Neural crest cell (in vitro differentiated cells): Measurements from ENCODE around the gene PAXIP1. TPM values are rescaled to one million over a fixed set of nuclear protein-coding genes. Genes with fewer than 3 reads are reported as not detected.

ENCODE experiments used
- DNase-seq: peaks from one replicate; pipeline ENCODE4 v3.0.0; 2021; ENCODE audit warnings: low read depth, mixed read lengths, low spot score
- H3K27ac Mint-ChIP-seq: one replicate; pipeline ENCODE4 v1.8.0; 2021; ENCODE audit warnings: mild to moderate bottlenecking, mixed read lengths; ENCODE audit not compliant: unreplicated experiment
- H3K27me3 Mint-ChIP-seq: 2 replicates; pipeline ENCODE4 v1.8.0; 2021; ENCODE audit warnings: low read depth, mild to moderate bottlenecking, mixed read lengths
- H3K36me3 Mint-ChIP-seq: 2 replicates; pipeline ENCODE4 v1.8.0; 2021; ENCODE audit warnings: low read depth, mild to moderate bottlenecking, mixed read lengths
- H3K4me1 Mint-ChIP-seq: 2 replicates; pipeline ENCODE4 v1.8.0; 2021; ENCODE audit warnings: mixed read lengths
- H3K4me3 Mint-ChIP-seq: one replicate; pipeline ENCODE4 v1.8.0; 2021; ENCODE audit warnings: mild to moderate bottlenecking, mixed read lengths
- H3K9me3 Mint-ChIP-seq: 2 replicates; pipeline ENCODE4 v1.8.0; 2021; ENCODE audit warnings: mixed read lengths
- CTCF ChIP-seq: fragments of 200-600 bp; sonication (generic); conservative IDR thresholded peaks from 2 replicates; pipeline ENCODE4 v1.5.0; 2021; ENCODE audit warnings: antibody characterized with exemption, mild to moderate bottlenecking
- total RNA-seq: library from RNA; stranded (reverse); gene quantifications from 2 replicates; pipeline ENCODE4 v1.2.1, GENCODE V29; 2021

The PAXIP1 gene
- total RNA-seq, 1 donor from 2014 or later = 32.1 TPM

- Mint-ChIP-seq H3K4me3 (no peak overlapping the region), H3K27ac (no peak overlapping the region), H3K36me3 (peaks cover 3% of the 10 kb centered on the region), H3K27me3 (peaks cover 15% of the 10 kb centered on the region), H3K9me3 (no peaks in the 10 kb centered on the region), H3K4me1 (no peaks in the 10 kb centered on the region)
- no peak for TF ChIP-seq CTCF
- no peak for DNase-seq
Measured at GRCh38 chr7:154911411-154911810, 91.5 kb downstream of the PAXIP1 start.

GRCh38 chr7:154910977-154911376 is 91.9 kb downstream of the PAXIP1 start:
- H3K27me3 Mint-ChIP-seq = peaks cover 15% of the 10 kb centered on the region
- no peaks in the 10 kb centered on the region for H3K4me1 Mint-ChIP-seq
- H3K27ac Mint-ChIP-seq = no peak overlapping the region
- no peak for DNase-seq
- no peak overlapping the region for H3K4me3 Mint-ChIP-seq
- no peak for TF ChIP-seq CTCF
- H3K9me3 Mint-ChIP-seq = no peaks in the 10 kb centered on the region
- H3K36me3 Mint-ChIP-seq = peaks cover 3% of the 10 kb centered on the region

- Mint-ChIP-seq H3K27me3 (peaks cover 15% of the 10 kb centered on the region), H3K4me3 (no peak overlapping the region), H3K27ac (no peak overlapping the region), H3K9me3 (no peaks in the 10 kb centered on the region), H3K36me3 (peaks cover 3% of the 10 kb centered on the region), H3K4me1 (no peaks in the 10 kb centered on the region)
- TF ChIP-seq CTCF = no peak
- no peak for DNase-seq
Measured at GRCh38 chr7:154910125-154910524, 92.8 kb downstream of the PAXIP1 start.

DNA sequence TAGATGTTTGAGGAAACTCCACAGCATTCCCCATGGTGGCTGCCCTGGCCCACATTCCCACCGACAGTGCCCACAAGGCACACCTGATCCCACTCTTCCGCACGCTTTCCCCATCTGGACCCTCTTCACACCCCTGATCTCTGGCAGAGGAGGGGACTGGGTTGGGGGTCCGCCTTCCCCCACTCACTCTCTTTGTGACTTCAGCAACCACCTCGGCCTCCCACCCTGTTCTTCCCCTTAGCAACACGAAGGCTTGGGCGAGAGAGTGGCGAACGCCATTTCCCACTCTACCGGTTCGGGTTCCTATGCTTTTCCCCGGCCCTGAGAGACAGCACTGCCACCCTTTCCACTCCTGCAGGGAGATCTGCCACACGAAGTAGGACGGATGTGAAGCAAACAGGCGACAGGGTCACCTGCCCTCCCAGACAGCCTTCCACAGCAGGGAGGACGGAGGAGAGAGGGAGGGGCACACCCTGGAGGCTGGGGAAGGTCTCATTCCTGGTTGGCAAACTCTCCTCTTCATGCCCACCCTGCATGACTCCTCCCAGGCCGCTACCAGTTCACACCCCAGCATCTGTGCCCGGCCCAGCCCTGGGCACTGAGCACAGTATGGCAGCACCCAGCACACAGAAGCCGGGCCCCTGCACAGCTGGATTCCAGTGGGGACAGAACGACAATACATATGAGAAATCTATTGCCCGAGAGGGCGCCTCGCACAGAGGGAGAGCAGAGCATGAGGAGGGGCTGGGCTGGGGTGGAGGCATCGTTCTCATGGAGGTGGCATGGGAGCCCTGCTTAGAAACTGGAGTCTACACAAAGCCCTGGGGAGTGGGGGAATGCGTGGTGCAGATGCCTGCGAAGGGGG is 93.5 kb downstream of the PAXIP1 start:
- Mint-ChIP-seq H3K27ac (no peak overlapping the region), H3K9me3 (no peaks in the 10 kb centered on the region), H3K4me1 (no peaks in the 10 kb centered on the region), H3K4me3 (no peak overlapping the region), H3K36me3 (peaks cover 3% of the 10 kb centered on the region), H3K27me3 (peaks cover 12% of the 10 kb centered on the region)
- TF ChIP-seq CTCF = no peak
- DNase-seq = no peak

DNA sequence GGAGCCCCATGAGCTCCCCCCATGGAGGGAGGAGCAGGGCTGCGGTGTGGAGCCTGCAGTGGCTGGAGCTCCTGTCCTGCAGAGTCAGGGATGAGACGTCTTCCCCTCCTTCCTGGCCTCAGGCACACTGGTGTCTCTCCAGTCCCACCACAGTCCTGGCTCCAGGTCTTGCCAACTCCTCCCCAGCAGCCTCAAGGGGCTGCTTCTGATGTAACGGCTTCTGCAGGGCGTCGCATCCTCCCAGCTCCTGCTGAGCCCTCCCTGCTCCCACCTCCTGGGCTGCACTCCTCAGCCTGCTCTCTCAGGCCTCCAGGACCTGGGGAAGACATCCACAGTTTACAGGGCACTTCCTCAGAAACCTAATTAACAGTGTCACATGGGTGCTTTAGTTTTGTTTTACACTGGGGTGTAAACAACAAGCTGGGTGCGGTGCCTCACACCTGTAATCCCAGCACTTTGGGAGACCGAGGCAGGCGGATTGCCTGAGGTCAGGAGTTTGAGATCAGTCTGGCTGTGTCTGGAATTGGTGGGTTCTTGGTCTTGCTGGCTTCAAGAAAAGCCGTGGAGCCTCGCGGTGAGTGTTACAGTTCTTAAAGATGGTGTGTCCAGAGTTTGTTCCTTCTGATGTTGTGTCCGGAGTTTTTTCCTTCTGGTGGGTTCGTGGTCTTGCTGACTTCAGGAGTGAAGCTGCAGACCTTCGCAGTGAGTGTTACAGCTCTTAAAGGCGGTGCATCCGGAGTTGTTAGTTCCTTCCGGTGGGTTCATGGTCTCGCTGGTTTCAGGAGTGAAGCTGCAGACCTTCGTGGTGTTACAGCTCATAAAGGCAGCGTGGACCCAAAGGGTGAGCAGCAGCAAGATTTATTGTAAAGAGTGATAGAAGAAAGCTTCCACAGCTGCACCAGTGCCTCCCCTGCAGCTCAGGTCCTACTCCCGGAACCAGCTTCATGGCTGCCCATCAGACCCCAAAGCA is 95.0 kb downstream of the PAXIP1 start:
- no peaks in the 10 kb centered on the region for H3K9me3 Mint-ChIP-seq

More for the DNA sequence above, 95.0 kb downstream of the PAXIP1 start:
- Mint-ChIP-seq H3K27me3 (peaks cover 6% of the 10 kb centered on the region), H3K36me3 (peaks cover 3% of the 10 kb centered on the region), H3K4me1 (peaks cover 3% of the 10 kb centered on the region), H3K4me3 (no peak overlapping the region), H3K27ac (no peak overlapping the region)
- no peak for DNase-seq
- TF ChIP-seq CTCF = no peak
